Right hindlimb (tissue), 1 donor: Measurements from ENCODE around the gene IDUA.

ENCODE experiments used
- DNase-seq: peaks from one replicate; pipeline ENCODE4 v3.0.0-alpha.2; 2018

The IDUA gene

GRCh38 chr4:956531-957230 lies 30.2 kb upstream of the IDUA start:
- DNase-seq: no peak

- no peak for DNase-seq
Measured at GRCh38 chr4:957231-957580, 29.6 kb upstream of the IDUA start.

GRCh38 chr4:957581-958313 lies 29.1 kb upstream of the IDUA start:
- DNase-seq: no peak

- no peak for DNase-seq
Measured at GRCh38 chr4:958314-958665, 28.6 kb upstream of the IDUA start.

- no peak for DNase-seq
Measured at GRCh38 chr4:958696-959337, 28.0 kb upstream of the IDUA start.

- DNase-seq: no peak
Measured at GRCh38 chr4:959338-960139, 27.3 kb upstream of the IDUA start.

- DNase-seq: no peak
Measured at GRCh38 chr4:960140-960635, 26.7 kb upstream of the IDUA start.

GRCh38 chr4:960636-961350 lies 26.1 kb upstream of the IDUA start:
- no peak for DNase-seq

- no peak for DNase-seq
Measured at GRCh38 chr4:961351-962230, 25.3 kb upstream of the IDUA start.

GRCh38 chr4:962231-963208 lies 24.3 kb upstream of the IDUA start:
- no peak for DNase-seq

- no peak for DNase-seq
Measured at GRCh38 chr4:963276-964225, 23.3 kb upstream of the IDUA start.

GRCh38 chr4:964346-965025 lies 22.4 kb upstream of the IDUA start:
- no peak for DNase-seq

- no peak for DNase-seq
Measured at GRCh38 chr4:965048-965765, 21.6 kb upstream of the IDUA start.

- DNase-seq: no peak
Measured at GRCh38 chr4:965766-966134, 21.1 kb upstream of the IDUA start.

- DNase-seq: no peak
Measured at GRCh38 chr4:966266-967112, 20.4 kb upstream of the IDUA start.
